ENCODE data around the gene DENND5A. TPM values are rescaled to one million over a fixed set of nuclear protein-coding genes. Genes with fewer than 3 reads are reported as not detected.
"Not testable (repeated sequence)": the region's sequence is repeated elsewhere in the genome, so short reads cannot be mapped to it uniquely, and the experiment has no call there.

DENND5A gene
- polyA plus RNA-seq, 1 experiment = 289 TPM

DNA sequence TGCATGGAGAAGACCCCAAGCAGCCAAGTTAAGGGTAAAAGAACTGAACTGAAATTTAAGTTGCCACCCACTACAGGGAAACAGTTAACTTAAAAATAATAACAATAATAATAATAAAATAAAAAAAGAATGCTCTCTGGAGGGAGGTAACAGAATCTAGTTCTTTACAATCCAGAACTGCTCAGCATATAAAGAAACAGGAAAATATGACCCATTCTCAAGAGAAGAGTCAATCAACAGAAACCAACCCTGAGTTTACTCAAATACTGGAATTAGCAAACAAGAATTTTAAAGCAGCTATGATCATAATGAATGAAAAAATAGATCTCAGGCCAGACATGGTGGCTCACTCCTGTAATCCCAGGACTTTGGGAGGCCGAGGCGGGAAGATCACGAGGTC, 53.8 kb downstream of the DENND5A start:
- no peaks in the 10 kb centered on the region for H3K36me3 ChIP-seq (ENCODE audit: control insufficient read depth, insufficient read depth, low read length)
- POLR2A ChIA-PET = no interaction called here
- DNase-seq (ENCODE audit: low read depth) = no peak
- CTCF ChIA-PET = interaction anchor here (1.1 kb wide), 1 partner anchor 19 kb away, joined by 3 read pairs; no protein-coding TSS in a partner anchor
- no peaks in the 10 kb centered on the region for H3K27me3 ChIP-seq (ENCODE audit: control insufficient read depth, insufficient read depth, low read length)
- TF ChIP-seq, protein P1, sequence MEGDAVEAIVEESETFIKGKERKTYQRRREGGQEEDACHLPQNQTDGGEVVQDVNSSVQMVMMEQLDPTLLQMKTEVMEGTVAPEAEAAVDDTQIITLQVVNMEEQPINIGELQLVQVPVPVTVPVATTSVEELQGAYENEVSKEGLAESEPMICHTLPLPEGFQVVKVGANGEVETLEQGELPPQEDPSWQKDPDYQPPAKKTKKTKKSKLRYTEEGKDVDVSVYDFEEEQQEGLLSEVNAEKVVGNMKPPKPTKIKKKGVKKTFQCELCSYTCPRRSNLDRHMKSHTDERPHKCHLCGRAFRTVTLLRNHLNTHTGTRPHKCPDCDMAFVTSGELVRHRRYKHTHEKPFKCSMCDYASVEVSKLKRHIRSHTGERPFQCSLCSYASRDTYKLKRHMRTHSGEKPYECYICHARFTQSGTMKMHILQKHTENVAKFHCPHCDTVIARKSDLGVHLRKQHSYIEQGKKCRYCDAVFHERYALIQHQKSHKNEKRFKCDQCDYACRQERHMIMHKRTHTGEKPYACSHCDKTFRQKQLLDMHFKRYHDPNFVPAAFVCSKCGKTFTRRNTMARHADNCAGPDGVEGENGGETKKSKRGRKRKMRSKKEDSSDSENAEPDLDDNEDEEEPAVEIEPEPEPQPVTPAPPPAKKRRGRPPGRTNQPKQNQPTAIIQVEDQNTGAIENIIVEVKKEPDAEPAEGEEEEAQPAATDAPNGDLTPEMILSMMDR (IDR thresholded peaks at IDR 0.05; ENCODE audit: insufficient read depth, low read depth, low read length) = no peak
- no peak overlapping the region for H3K4me3 ChIP-seq (ENCODE audit: low read depth, low read length)

DNA sequence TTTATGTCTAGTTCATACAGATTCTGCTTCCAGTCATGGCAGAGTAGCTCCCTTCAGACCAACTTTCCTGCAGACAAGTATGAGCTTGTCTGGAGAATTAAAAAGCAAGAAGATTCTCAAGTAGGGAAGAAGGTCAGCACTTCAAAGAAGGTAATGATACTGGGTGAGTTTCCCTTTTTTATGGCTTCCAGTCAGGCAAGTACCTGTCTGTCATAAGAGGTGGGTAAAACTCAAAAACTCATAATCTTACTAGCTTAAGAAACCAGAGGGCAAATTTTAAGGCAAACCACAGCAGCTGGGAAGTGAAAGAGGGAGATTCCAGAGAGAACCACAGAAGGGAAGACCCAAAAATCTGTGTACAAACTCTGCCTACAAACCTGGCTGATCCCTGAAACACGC, 54.2 kb downstream of the DENND5A start:
- Histone ChIP-seq H3K36me3 (ENCODE audit: control insufficient read depth, insufficient read depth, low read length) (no peaks in the 10 kb centered on the region), H3K27me3 (ENCODE audit: control insufficient read depth, insufficient read depth, low read length) (no peaks in the 10 kb centered on the region), H3K4me3 (ENCODE audit: low read depth, low read length) (no peak overlapping the region)
- no peak for DNase-seq (ENCODE audit: low read depth)
- TF ChIP-seq, protein P1 (IDR thresholded peaks at IDR 0.05; ENCODE audit: insufficient read depth, low read depth, low read length) = no peak
- POLR2A ChIA-PET = no interaction called here
- CTCF ChIA-PET = interaction anchor here (0.6 to 1.1 kb wide), 2 partner anchors 20 to 288 kb away, joined by 3 read pairs; no protein-coding TSS in a partner anchor

DNA sequence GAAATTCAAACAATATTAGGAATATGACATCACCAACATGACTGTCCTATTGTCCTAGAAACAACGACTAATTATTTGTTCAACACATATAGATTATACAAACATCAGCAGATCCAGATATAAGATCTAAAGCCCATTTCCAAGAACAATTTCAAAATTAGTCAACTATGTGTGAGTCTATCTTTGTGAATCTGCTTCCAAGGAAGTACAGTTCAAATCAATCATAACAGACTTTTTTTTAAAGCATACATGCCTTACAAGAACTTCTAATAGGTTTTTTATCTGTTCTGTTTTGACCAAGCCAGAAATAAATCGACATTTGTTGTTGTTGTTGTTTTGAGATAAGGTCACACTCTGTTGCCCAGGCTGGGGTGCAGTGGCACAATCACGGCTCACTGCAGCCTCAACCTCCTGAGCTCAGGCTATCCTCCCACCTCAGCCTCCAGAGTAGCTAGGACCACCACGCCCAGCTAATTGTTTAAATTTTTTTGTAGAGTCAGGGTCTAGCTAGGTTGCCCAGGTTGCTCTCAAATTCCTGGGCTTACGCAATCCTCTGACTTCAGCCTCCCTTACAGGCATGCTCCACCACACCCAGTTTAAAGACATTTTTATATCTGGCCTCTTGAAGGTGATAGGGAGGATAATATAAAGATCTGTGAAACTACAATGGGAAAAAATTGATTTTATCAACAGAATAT, 54.8 kb downstream of the DENND5A start:
- no peaks in the 10 kb centered on the region for H3K27me3 ChIP-seq (ENCODE audit: control insufficient read depth, insufficient read depth, low read length)

DNA sequence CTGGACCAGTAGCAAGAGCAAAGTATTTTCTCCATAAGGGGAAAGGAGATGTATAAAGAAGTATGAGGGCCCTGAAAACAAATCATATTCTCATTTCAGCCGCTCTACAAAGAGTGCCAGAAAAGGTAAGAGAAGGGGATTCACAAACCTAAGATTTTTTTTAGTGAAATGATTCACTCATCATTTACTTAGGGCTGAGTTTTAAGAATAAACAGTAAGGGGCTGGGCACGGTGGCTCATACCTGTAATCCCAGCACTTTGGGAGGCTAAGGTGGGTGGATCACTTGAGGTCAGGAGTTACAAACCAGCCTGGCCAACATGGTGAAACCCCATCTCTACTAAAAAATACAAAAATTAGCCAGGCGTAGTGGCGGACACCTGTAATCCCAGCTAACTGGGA, 55.5 kb downstream of the DENND5A start:
- H3K4me3 ChIP-seq (ENCODE audit: low read depth, low read length); DNase-seq (ENCODE audit: low read depth); POLR2A ChIA-PET; H3K36me3 ChIP-seq (ENCODE audit: control insufficient read depth, insufficient read depth, low read length); H3K27me3 ChIP-seq (ENCODE audit: control insufficient read depth, insufficient read depth, low read length): not testable (repeated sequence)
- CTCF ChIA-PET = interaction anchor here (1.2 to 1.5 kb wide), 2 partner anchors 27 to 31 kb away, joined by 3 to 5 read pairs; no protein-coding TSS in a partner anchor

More for the DNA sequence above, 54.8 kb downstream of the DENND5A start:
- TF ChIP-seq, protein P1 (IDR thresholded peaks at IDR 0.05; ENCODE audit: insufficient read depth, low read depth, low read length) = no peak
- no peak for DNase-seq (ENCODE audit: low read depth)
- ChIA-PET CTCF (interaction anchor here (0.6 to 1.5 kb wide), 2 partner anchors 28 to 289 kb away, joined by 3 read pairs; no protein-coding TSS in a partner anchor), POLR2A (no interaction called here)
- Histone ChIP-seq H3K4me3 (ENCODE audit: low read depth, low read length) (no peak overlapping the region), H3K36me3 (ENCODE audit: control insufficient read depth, insufficient read depth, low read length) (peaks cover 2% of the 10 kb centered on the region; the same call in 1 of the 2 replicates)

DNA sequence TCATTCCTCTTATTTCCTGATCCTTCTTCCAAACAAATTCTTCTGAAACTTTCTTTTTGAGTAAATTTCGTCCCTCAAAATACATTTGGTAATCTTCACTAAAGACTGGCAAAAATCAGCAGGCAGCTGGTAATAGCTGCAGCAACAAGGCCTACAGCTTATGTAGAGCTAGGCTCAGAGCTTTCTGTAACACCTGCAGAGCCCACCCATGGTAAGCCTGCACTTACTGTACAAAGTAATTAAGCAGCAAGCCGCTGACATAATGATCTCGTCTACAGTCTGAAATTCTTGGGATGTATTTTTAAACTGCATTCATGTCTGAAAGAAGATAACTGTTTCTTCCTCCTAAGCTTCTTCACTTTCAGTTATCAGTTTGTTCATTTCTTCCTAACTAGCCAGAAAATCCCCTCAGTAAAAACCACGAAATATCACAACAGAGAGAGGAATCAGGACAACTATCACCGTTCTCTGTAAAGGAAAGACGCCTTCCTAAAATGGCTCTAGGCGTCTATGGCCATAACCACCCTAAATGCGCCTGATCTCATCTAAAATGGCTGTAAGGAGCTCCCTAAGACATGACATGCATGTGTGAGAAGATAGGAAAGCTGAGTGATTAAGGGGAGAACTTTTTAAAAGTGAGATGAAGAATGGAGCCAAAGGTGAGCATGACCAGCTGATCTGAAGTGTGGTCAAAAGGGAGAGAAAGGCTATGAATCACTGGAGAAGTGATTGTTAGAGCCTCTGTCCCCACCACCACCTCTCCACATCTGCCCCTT, 56.2 kb downstream of the DENND5A start:
- peaks cover 4% of the 10 kb centered on the region for H3K36me3 ChIP-seq (ENCODE audit: control insufficient read depth, insufficient read depth, low read length)
- no peaks in the 10 kb centered on the region for H3K27me3 ChIP-seq (ENCODE audit: control insufficient read depth, insufficient read depth, low read length)
- DNase-seq (ENCODE audit: low read depth) = no peak
- no peak overlapping the region for H3K4me3 ChIP-seq (ENCODE audit: low read depth, low read length)
- CTCF ChIA-PET = interaction anchor here (1.2 to 1.5 kb wide), 2 partner anchors 27 to 32 kb away, joined by 3 to 5 read pairs; no protein-coding TSS in a partner anchor
- POLR2A ChIA-PET = no interaction called here
- TF ChIP-seq, protein P1 (IDR thresholded peaks at IDR 0.05; ENCODE audit: insufficient read depth, low read depth, low read length) = no peak

Data from BJ (cell line).